DND-41 (cell line): Measurements from ENCODE around the gene ANO9.

Source experiments
- CTCF ChIP-seq: IDR thresholded peaks from 2 replicates; pipeline ENCODE4 v1.5.1; 2012; ENCODE audit warnings: borderline replicate concordance, low read length, moderate library complexity, mild to moderate bottlenecking; ENCODE audit not compliant: poor library complexity, severe bottlenecking; ENCODE audit errors: extremely low read depth
- EZH2 ChIP-seq: IDR thresholded peaks from 3 replicates; pipeline ENCODE4 v1.6.1; 2012; ENCODE audit warnings: borderline replicate concordance, low read depth, mild to moderate bottlenecking, moderate library complexity, low read length, inconsistent platforms; ENCODE audit not compliant: severe bottlenecking

GRCh38 chr11:412641-413119, 29.1 kb downstream of the ANO9 start:
- TF ChIP-seq CTCF (no peak), EZH2 (no peak)
